Loucy (cell line): ENCODE measurements around the gene RBM33.

Experiments used
- EZH2phosphoT487 ChIP-seq: fragments of 200-600 bp; IDR thresholded peaks from 2 replicates; pipeline ENCODE4 v1.6.1; 2018; ENCODE audit warnings: antibody characterized with exemption, mild to moderate bottlenecking, moderate library complexity, borderline replicate concordance
- TF ChIP-seq, protein P1 (sequence below): fragments of 200-600 bp; sonication (generic); conservative IDR thresholded peaks from 2 replicates; pipeline ENCODE4 v1.5.1; 2014; ENCODE audit warnings: mild to moderate bottlenecking, antibody characterized with exemption, low read length

DNA sequence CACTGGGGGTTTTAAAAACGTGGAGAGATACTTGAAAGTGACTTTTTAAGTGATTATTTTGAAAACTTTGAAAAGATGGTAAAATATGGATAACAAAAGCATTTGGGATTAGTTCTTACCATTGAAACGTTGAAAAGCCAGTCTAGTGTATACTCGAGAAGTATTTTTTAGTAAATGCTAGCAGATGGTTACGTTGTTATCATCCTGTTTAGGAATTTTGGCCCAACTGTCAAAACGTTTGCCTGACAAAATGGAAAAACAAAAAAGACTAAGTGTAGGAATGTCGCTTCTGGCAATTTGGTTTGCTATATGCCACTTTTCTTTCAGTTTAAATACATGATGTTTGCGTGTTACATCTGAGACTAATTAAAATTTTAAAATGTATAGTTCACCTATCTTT, 1.2 kb downstream of the RBM33 start:
- TF ChIP-seq, protein P1, sequence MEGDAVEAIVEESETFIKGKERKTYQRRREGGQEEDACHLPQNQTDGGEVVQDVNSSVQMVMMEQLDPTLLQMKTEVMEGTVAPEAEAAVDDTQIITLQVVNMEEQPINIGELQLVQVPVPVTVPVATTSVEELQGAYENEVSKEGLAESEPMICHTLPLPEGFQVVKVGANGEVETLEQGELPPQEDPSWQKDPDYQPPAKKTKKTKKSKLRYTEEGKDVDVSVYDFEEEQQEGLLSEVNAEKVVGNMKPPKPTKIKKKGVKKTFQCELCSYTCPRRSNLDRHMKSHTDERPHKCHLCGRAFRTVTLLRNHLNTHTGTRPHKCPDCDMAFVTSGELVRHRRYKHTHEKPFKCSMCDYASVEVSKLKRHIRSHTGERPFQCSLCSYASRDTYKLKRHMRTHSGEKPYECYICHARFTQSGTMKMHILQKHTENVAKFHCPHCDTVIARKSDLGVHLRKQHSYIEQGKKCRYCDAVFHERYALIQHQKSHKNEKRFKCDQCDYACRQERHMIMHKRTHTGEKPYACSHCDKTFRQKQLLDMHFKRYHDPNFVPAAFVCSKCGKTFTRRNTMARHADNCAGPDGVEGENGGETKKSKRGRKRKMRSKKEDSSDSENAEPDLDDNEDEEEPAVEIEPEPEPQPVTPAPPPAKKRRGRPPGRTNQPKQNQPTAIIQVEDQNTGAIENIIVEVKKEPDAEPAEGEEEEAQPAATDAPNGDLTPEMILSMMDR = no peak
- TF ChIP-seq EZH2phosphoT487 = no peak
